Tibial artery (tissue), 4 donors: ENCODE data around the gene RAD51B.

Source experiments
- DNase-seq, 2 donors: peaks; one replicate each; pipeline ENCODE4 v3.0.0-alpha.2; 2019
- H3K27ac ChIP-seq, 2 donors: fragments of 200-600 bp; sonication (generic) in 1 of 2; 1 replicate in 1 of 2; 2 replicates in 1 of 2; pipeline ENCODE4 v1.5.1; 2018 to 2019; ENCODE audit warnings: mild to moderate bottlenecking in 1 of 2
- H3K27me3 ChIP-seq, 2 donors: fragments of 200-600 bp; sonication (generic) in 1 of 2; one replicate each; pipeline versions ENCODE4 v1.5.1 to v1.6.0; 2016 to 2019
- H3K36me3 ChIP-seq, 3 donors: fragments of 200-600 bp; sonication (generic) in 2 of 3; one replicate each; pipeline ENCODE4 v1.5.1; 2016 to 2019; ENCODE audit warnings: mild to moderate bottlenecking in 2 of 3
- H3K4me1 ChIP-seq, 4 donors: fragments of 200-600 bp; sonication (generic) in 2 of 4; 1 replicate in 3 of 4; 2 replicates in 1 of 4; pipeline ENCODE4 v1.5.1; 2016 to 2019
- H3K4me3 ChIP-seq, 2 donors: fragments of 200-600 bp; sonication (generic) in 1 of 2; 1 replicate in 1 of 2; 2 replicates in 1 of 2; pipeline ENCODE4 v1.5.1; 2018 to 2019; ENCODE audit warnings: mild to moderate bottlenecking in 2 of 2
- H3K9me3 ChIP-seq, 3 donors: fragments of 200-600 bp; sonication (generic) in 1 of 3; one replicate each; pipeline ENCODE4 v1.5.1; 2016 to 2019
- intact Hi-C: fragments of 100-400 bp; cut with DNase I; formaldehyde crosslinking; loops from one replicate; pipeline ENCODE4 v1.15.0; 2023; ENCODE audit warnings: low total_unique reads
- TF ChIP-seq, protein P1 (sequence below), 2 experiments: fragments of 200-600 bp in 1 of 2; fragments of 450-650 bp in 1 of 2; IDR thresholded peaks; one replicate each; pipeline ENCODE4 v1.5.1; 2017 to 2019; ENCODE audit warnings: antibody characterized with exemption in 2 of 2, mild to moderate bottlenecking in 1 of 2, moderate library complexity in 1 of 2

The RAD51B gene

DNA sequence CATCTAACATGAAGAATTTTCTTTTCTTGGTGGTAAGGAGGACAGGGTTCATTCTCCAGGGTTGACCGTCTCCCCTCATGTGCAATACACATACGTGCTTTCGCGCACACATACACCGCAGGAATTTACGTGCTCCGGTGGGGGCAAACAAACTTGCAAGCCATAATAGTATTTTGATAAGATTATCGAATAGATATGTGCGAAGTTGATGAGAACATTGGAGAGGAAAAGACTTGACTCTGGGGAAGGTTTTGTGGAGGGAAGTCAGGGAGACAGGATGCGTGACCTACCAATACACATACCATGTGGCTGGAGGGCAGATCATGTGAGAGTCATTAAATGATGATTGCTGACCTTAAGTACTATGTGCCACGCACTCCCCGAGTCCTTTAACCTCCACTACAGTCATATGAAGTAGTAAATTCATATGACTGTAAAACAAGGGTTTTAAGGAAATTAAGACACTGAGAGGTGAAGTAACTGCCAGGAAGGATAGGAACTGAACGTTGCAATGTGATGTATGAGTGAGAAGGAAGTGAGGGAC lies 921 bp downstream of the RAD51B start:
- Histone ChIP-seq H3K27me3 (no peaks in the 10 kb centered on the region), H3K36me3 (peaks cover 3 to 6% (median 3%) of the 10 kb centered on the region in 3 donors), H3K4me3 (peak overlapping the region; percentile 64 to 76), H3K9me3 (no peaks in the 10 kb centered on the region), H3K4me1 (peaks cover 0 to 24% (median 13%) of the 10 kb centered on the region in 4 donors), H3K27ac (peak overlapping the region in 1 of 2 donors; percentile 40)
- intact Hi-C loops, result no loop called here
- TF ChIP-seq, protein P1, sequence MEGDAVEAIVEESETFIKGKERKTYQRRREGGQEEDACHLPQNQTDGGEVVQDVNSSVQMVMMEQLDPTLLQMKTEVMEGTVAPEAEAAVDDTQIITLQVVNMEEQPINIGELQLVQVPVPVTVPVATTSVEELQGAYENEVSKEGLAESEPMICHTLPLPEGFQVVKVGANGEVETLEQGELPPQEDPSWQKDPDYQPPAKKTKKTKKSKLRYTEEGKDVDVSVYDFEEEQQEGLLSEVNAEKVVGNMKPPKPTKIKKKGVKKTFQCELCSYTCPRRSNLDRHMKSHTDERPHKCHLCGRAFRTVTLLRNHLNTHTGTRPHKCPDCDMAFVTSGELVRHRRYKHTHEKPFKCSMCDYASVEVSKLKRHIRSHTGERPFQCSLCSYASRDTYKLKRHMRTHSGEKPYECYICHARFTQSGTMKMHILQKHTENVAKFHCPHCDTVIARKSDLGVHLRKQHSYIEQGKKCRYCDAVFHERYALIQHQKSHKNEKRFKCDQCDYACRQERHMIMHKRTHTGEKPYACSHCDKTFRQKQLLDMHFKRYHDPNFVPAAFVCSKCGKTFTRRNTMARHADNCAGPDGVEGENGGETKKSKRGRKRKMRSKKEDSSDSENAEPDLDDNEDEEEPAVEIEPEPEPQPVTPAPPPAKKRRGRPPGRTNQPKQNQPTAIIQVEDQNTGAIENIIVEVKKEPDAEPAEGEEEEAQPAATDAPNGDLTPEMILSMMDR (IDR thresholded peaks at IDR 0.05), result no peak
- DNase-seq, result no peak

DNA sequence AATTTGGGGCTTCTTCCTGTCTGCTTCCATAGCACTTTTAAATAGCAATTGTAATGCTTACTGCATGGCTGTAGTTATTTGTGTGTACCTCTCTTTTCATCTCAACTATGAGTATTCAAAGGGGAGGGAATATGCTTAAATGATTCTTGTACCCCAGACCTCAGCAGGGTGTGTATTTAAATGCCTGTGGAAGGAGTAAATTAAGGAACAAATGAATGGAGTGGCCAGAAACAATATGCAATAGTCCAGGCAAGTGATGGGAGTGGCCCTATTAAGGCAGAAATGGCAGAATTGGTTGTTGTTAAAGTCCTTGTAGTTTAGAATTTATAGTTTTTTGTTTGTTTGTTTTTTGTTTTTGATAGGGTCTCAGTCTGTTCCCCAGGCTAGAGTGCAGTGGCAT lies 1.5 kb downstream of the RAD51B start:
- no peak for DNase-seq
- intact Hi-C loops, result no loop called here

DNA sequence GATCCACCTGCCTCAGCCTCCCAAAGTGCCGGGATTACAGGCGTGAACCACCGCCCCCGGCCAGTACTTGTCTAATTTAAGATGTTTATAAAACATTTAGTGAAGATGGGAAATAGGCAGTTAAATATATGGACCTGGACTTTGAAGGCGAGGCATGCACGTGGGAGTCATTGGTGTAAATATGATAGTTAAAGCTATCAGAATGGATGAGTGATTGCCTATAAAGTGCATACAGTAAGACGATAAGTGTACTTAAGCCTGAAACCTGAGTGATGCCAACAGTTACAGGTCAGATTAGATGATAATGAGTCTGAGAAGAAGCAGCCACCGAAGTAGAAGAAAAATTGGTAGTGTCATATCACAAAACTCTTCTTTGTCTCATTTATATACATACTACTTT lies 11.5 kb downstream of the RAD51B start:
- Histone ChIP-seq H3K4me3 (no peak overlapping the region), H3K9me3 (no peaks in the 10 kb centered on the region), H3K27me3 (no peaks in the 10 kb centered on the region), H3K36me3 (peaks cover 0 to 27% (median 0%) of the 10 kb centered on the region in 3 donors), H3K4me1 (no peaks in the 10 kb centered on the region), H3K27ac (no peak overlapping the region)
- TF ChIP-seq, protein P1 (IDR thresholded peaks at IDR 0.05), result no peak
- intact Hi-C loops, result no loop called here
- no peak for DNase-seq

More for the DNA sequence above, 1.5 kb downstream of the RAD51B start:
- Histone ChIP-seq H3K27me3 (no peaks in the 10 kb centered on the region), H3K9me3 (no peaks in the 10 kb centered on the region), H3K27ac (no peak overlapping the region), H3K4me1 (peaks cover 0 to 19% (median 8%) of the 10 kb centered on the region in 4 donors), H3K36me3 (peaks cover 6 to 10% (median 6%) of the 10 kb centered on the region in 3 donors), H3K4me3 (no peak overlapping the region)
- TF ChIP-seq, protein P1 (IDR thresholded peaks at IDR 0.05), result no peak

DNA sequence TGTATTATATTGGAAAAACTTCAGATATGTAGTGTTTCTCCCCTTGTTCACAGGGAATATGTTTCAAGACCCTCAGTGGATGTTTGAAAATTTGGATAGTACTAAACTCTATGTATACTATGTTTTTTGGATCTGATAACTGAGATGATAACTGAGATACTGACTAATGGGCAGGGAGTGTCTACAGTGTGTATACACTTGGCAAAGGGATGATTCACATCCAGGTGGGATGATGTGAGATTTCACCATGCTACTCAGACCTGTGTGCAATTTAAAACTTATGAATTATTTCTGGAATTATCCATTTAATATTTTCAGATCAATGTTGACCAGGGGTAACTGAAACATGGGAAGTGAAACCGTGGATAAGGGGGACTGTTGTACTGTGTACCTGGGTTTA lies 13.8 kb downstream of the RAD51B start:
- no peak overlapping the region for H3K27ac ChIP-seq
- H3K27me3 ChIP-seq, result no peaks in the 10 kb centered on the region
- TF ChIP-seq, protein P1 (IDR thresholded peaks at IDR 0.05), result no peak
- no peak overlapping the region for H3K4me3 ChIP-seq
- no peak for DNase-seq
- H3K4me1 ChIP-seq, result no peaks in the 10 kb centered on the region
- intact Hi-C loops, result no loop called here
- H3K9me3 ChIP-seq, result no peaks in the 10 kb centered on the region
- peaks cover 0 to 13% (median 0%) of the 10 kb centered on the region in 3 donors for H3K36me3 ChIP-seq

DNA sequence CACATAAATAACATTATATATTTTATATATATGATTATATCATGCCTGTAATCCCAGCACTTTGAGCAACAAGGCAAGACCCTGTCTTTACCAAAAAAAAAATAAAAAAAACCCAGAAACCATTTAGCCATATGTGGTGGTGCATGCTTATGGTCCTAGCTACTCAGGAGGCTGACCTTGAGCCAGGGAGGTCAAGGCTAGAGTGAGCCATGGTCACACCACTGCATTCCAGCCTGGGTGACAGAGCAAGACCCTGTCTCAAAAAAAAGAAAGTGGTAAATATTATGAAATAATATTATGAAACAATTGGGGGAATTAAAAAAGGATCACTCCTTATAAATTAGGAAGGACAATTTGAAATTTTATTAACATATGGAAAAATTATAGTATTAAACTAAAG lies 16.0 kb downstream of the RAD51B start:
- Histone ChIP-seq H3K4me3 (no peak overlapping the region), H3K4me1 (no peaks in the 10 kb centered on the region), H3K9me3 (no peaks in the 10 kb centered on the region), H3K27me3 (no peaks in the 10 kb centered on the region), H3K27ac (no peak overlapping the region), H3K36me3 (peaks cover 0 to 13% (median 0%) of the 10 kb centered on the region in 3 donors)
- TF ChIP-seq, protein P1 (IDR thresholded peaks at IDR 0.05), result no peak
- intact Hi-C loops, result no loop called here
- DNase-seq, result no peak
